Measurements from ENCODE around the gene KCNK10. TPM values are rescaled to one million over a fixed set of nuclear protein-coding genes. Genes with fewer than 3 reads are reported as not detected.

KCNK10 gene
- polyA plus RNA-seq, 2 of the 4 experiments (the other 2 are of a cell fraction) = not detected

GRCh38 chr14:88156127-88156526 lies 166.9 kb downstream of the KCNK10 start:
- Histone ChIP-seq H3K4me3 (no peak overlapping the region), H3K27ac (no peak overlapping the region), H3K4me1 (no peaks in the 10 kb centered on the region), H3K4me2 (no peak overlapping the region), H3K9me3 (no peaks in the 10 kb centered on the region)
- CTCF ChIA-PET = no interaction called here
- TF ChIP-seq HOXA7 (CRISPR knock-in tag; IDR thresholded peaks at IDR 0.05) = no peak
- no peak for TF ChIP-seq EHF (CRISPR knock-in tag; IDR thresholded peaks at IDR 0.05)
- POLR2A ChIA-PET = no interaction called here
- FAIRE-seq (no peak), ATAC-seq (no peak), DNase-seq (ENCODE audit: low read depth in 1 of 2, low spot score in 1 of 2) (no peak)
- WGBS (ENCODE audit: missing lambda C conversion rate) = 0% methylated on average over 1 of the region's 1 CpG

GRCh38 chr14:88154926-88155325 lies 168.1 kb downstream of the KCNK10 start:
- WGBS (ENCODE audit: missing lambda C conversion rate) = 22% methylated on average over 6 of the region's 6 CpGs
- CTCF ChIA-PET = no interaction called here
- FAIRE-seq = no peak

GRCh38 chr14:88154321-88154720 lies 168.7 kb downstream of the KCNK10 start:
- DNase-seq (ENCODE audit: low read depth in 1 of 2, low spot score in 1 of 2) (no peak), ATAC-seq (no peak), FAIRE-seq (no peak)
- TF ChIP-seq HMGXB4 (CRISPR knock-in tag; IDR thresholded peaks at IDR 0.05; ENCODE audit: borderline replicate concordance) (no peak), HOXA7 (CRISPR knock-in tag; IDR thresholded peaks at IDR 0.05) (no peak), RARB (CRISPR knock-in tag; IDR thresholded peaks at IDR 0.05) (no peak)
- WGBS (ENCODE audit: missing lambda C conversion rate) = 59% methylated on average over 4 of the region's 4 CpGs
- Histone ChIP-seq H3K27ac (no peak overlapping the region), H3K4me2 (no peak overlapping the region), H3K4me3 (no peak overlapping the region), H3K4me1 (no peaks in the 10 kb centered on the region), H3K9me3 (no peaks in the 10 kb centered on the region)
- ChIA-PET POLR2A (no interaction called here), CTCF (no interaction called here)

More at GRCh38 chr14:88154926-88155325, 168.1 kb downstream of the KCNK10 start:
- Histone ChIP-seq H3K9me3 (no peaks in the 10 kb centered on the region), H3K4me1 (no peaks in the 10 kb centered on the region), H3K4me2 (no peak overlapping the region), H3K4me3 (no peak overlapping the region), H3K27ac (no peak overlapping the region)
- POLR2A ChIA-PET = no interaction called here
- DNase-seq (ENCODE audit: low read depth in 1 of 2, low spot score in 1 of 2) (no peak), ATAC-seq (no peak)
- TF ChIP-seq MYC (IDR thresholded peaks at IDR 0.05; ENCODE audit: borderline replicate concordance, low read length) = no peak
- TF ChIP-seq EP300 (IDR thresholded peaks at IDR 0.05) = no peak
- TF ChIP-seq HOXB13 (CRISPR knock-in tag; IDR thresholded peaks at IDR 0.05; ENCODE audit: low read depth) = no peak
- TF ChIP-seq SMC3 (IDR thresholded peaks at IDR 0.05) = no peak
- no peak for TF ChIP-seq FOSL2 (IDR thresholded peaks at IDR 0.05)
- TF ChIP-seq FOSL2 (CRISPR knock-in tag; IDR thresholded peaks at IDR 0.05) = no peak
- TF ChIP-seq JUN (IDR thresholded peaks at IDR 0.05) = no peak
- no peak for TF ChIP-seq CHD2 (IDR thresholded peaks at IDR 0.05; ENCODE audit: low read length, partially characterized antibody)
- TF ChIP-seq CTCF (IDR thresholded peaks at IDR 0.05) = no peak
- no peak for TF ChIP-seq MAFK (IDR thresholded peaks at IDR 0.05; ENCODE audit: partially characterized antibody)
- TF ChIP-seq TFCP2L1 (CRISPR knock-in tag; IDR thresholded peaks at IDR 0.05) = no peak
- TF ChIP-seq KDM1A (IDR thresholded peaks at IDR 0.05; ENCODE audit: low read depth) = no peak
- no peak for TF ChIP-seq USF2 (IDR thresholded peaks at IDR 0.05)
